Adrenal gland (tissue), 5 donors: ENCODE results near the gene AKR1C1.

Experiments used
- POLR2A ChIP-seq, 2 donors: fragments of 450-650 bp; IDR thresholded peaks; one replicate each; pipeline ENCODE4 v1.6.1; 2017; ENCODE audit warnings: antibody characterized with exemption in 2 of 2, mild to moderate bottlenecking in 2 of 2, moderate library complexity in 1 of 2
- TF ChIP-seq, protein P1 (sequence below), 6 experiments: fragments of 450-650 bp in 4 of 6; fragments of 200-600 bp in 2 of 6; sonication (generic) in 1 of 6; IDR thresholded peaks; 1 replicate in 5 of 6; 2 replicates in 1 of 6; pipeline versions ENCODE4 v1.5.1 to v1.8.0; 2016 to 2021; ENCODE audit warnings: antibody characterized with exemption in 6 of 6, mild to moderate bottlenecking in 2 of 6, moderate library complexity in 1 of 6
- donor health status: DM: no; HTN: no; CAD: no.

DNA sequence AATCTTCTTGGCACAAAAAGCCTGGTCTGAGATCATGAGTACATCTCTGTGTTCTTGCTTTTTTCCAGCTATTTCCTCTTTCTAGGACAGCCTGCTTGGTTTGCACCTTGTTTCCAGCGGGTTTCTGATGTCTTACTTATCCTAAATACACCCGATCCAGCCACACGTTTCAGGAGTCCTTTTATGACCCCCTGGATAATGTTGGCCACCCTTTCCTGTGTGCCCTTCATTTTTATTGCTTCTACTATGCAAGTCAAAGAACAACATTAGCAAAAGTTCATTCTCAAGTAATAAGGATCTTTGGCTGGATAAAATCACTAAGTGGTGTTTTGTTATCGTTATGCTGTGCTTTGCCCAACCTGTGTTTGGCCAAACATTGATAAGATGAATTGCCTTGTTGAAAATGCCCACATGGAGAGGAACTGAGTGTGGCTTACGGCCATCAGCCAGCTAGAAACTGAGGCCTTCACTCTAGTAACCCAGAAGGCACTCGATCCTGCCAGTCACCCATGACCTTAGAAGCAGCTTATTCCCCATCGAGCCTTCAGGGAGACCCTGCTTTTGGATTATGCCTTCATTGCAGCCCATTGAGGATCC lies 28.7 kb upstream of the AKR1C1 start:
- TF ChIP-seq, protein P1, sequence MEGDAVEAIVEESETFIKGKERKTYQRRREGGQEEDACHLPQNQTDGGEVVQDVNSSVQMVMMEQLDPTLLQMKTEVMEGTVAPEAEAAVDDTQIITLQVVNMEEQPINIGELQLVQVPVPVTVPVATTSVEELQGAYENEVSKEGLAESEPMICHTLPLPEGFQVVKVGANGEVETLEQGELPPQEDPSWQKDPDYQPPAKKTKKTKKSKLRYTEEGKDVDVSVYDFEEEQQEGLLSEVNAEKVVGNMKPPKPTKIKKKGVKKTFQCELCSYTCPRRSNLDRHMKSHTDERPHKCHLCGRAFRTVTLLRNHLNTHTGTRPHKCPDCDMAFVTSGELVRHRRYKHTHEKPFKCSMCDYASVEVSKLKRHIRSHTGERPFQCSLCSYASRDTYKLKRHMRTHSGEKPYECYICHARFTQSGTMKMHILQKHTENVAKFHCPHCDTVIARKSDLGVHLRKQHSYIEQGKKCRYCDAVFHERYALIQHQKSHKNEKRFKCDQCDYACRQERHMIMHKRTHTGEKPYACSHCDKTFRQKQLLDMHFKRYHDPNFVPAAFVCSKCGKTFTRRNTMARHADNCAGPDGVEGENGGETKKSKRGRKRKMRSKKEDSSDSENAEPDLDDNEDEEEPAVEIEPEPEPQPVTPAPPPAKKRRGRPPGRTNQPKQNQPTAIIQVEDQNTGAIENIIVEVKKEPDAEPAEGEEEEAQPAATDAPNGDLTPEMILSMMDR (IDR thresholded peaks at IDR 0.05), result no peak
- TF ChIP-seq POLR2A (IDR thresholded peaks at IDR 0.05), result no peak
